ENCODE measurements around the gene CDC25B. TPM values are rescaled to one million over a fixed set of nuclear protein-coding genes. Genes with fewer than 3 reads are reported as not detected.
A peak's percentile ranks its signal among the peaks of the same experiment; 100 is the strongest.

Gene CDC25B
- total and polyA plus RNA-seq, 2 experiments from 2014 or later, result 15.1 to 21.9 TPM

GRCh38 chr20:3804254-3804751, 8.2 kb downstream of the CDC25B start:
- DNase-seq (ENCODE audit: low spot score), result no peak
- 94% methylated on average over 11 of the region's 11 CpGs for WGBS (ENCODE audit: low lambda C conversion rate, missing lambda C conversion rate)
- no peak for TF ChIP-seq EZH2phosphoT487 (IDR thresholded peaks at IDR 0.05; ENCODE audit: low read depth, severe bottlenecking, unreplicated experiment)
- TF ChIP-seq CTCF (IDR thresholded peaks at IDR 0.05; ENCODE audit: poor library complexity), result no peak
- TF ChIP-seq EZH2 (IDR thresholded peaks at IDR 0.05; ENCODE audit: borderline replicate concordance), result no peak

GRCh38 chr20:3804781-3805180, 8.7 kb downstream of the CDC25B start:
- Histone ChIP-seq H3K9me3 (ENCODE audit: low read depth) (no peaks in the 10 kb centered on the region), H4K20me1 (ENCODE audit: insufficient read depth, poor library complexity, severe bottlenecking) (no peaks in the 10 kb centered on the region), H3K4me2 (no peak overlapping the region), H3K9me2 (replicated peaks; ENCODE audit: insufficient read depth) (no peaks in the 10 kb centered on the region), H3K4me1 (ENCODE audit: insufficient read depth) (peaks cover 33% of the 10 kb centered on the region), H3K36me3 (replicated peaks; ENCODE audit: insufficient read depth, low read depth) (no peaks in the 10 kb centered on the region), H2AFZ (no peak overlapping the region), H3K4me3 (no peak overlapping the region), H3K27me3 (no peaks in the 10 kb centered on the region), H3K27ac (peak overlapping the region; percentile 97), H3K79me2 (peaks cover under 1% of the 10 kb centered on the region)
- DNase-seq (ENCODE audit: low spot score), result no peak
- TF ChIP-seq EZH2 (IDR thresholded peaks at IDR 0.05; ENCODE audit: borderline replicate concordance) (no peak), CTCF (IDR thresholded peaks at IDR 0.05; ENCODE audit: poor library complexity) (no peak)
- 97% methylated on average over 11 of the region's 11 CpGs for WGBS (ENCODE audit: low lambda C conversion rate, missing lambda C conversion rate)

More at GRCh38 chr20:3804254-3804751, 8.2 kb downstream of the CDC25B start:
- no peaks in the 10 kb centered on the region for H3K9me3 ChIP-seq (ENCODE audit: low read depth)
- no peaks in the 10 kb centered on the region for H4K20me1 ChIP-seq (ENCODE audit: insufficient read depth, poor library complexity, severe bottlenecking)
- H3K27me3 ChIP-seq, result no peaks in the 10 kb centered on the region
- peaks cover 38% of the 10 kb centered on the region for H3K4me1 ChIP-seq (ENCODE audit: insufficient read depth)
- no peaks in the 10 kb centered on the region for H3K36me3 ChIP-seq (replicated peaks; ENCODE audit: insufficient read depth, low read depth)
- H2AFZ ChIP-seq, result no peak overlapping the region
- no peaks in the 10 kb centered on the region for H3K9me2 ChIP-seq (replicated peaks; ENCODE audit: insufficient read depth)
- no peak overlapping the region for H3K4me3 ChIP-seq
- H3K4me2 ChIP-seq, result no peak overlapping the region
- no peaks in the 10 kb centered on the region for H3K79me2 ChIP-seq
- H3K27ac ChIP-seq, result no peak overlapping the region

- Histone ChIP-seq H4K20me1 (ENCODE audit: insufficient read depth, poor library complexity, severe bottlenecking) (no peaks in the 10 kb centered on the region), H3K27ac (peak overlapping the region; percentile 97), H3K36me3 (replicated peaks; ENCODE audit: insufficient read depth, low read depth) (no peaks in the 10 kb centered on the region), H3K79me2 (peaks cover 4% of the 10 kb centered on the region), H3K9me2 (replicated peaks; ENCODE audit: insufficient read depth) (no peaks in the 10 kb centered on the region), H3K4me3 (no peak overlapping the region), H3K4me2 (peak overlapping the region; percentile 42), H2AFZ (no peak overlapping the region), H3K4me1 (ENCODE audit: insufficient read depth) (peaks cover 50% of the 10 kb centered on the region), H3K27me3 (no peaks in the 10 kb centered on the region), H3K9me3 (ENCODE audit: low read depth) (no peaks in the 10 kb centered on the region)
- 97% methylated on average over 3 of the region's 3 CpGs for WGBS (ENCODE audit: low lambda C conversion rate, missing lambda C conversion rate)
- TF ChIP-seq CTCF (IDR thresholded peaks at IDR 0.05; ENCODE audit: poor library complexity) (no peak), EZH2phosphoT487 (IDR thresholded peaks at IDR 0.05; ENCODE audit: low read depth, severe bottlenecking, unreplicated experiment) (no peak), EZH2 (IDR thresholded peaks at IDR 0.05; ENCODE audit: borderline replicate concordance) (no peak)
- DNase-seq (ENCODE audit: low spot score), result no peak
These were observed 12.4 kb downstream of the CDC25B start for GRCh38 chr20:3808544-3808943.
